ENCODE measurements around the gene FER.
"Not testable (repeated sequence)": the region's sequence is repeated elsewhere in the genome, so short reads cannot be mapped to it uniquely, and the experiment has no call there.

FER gene

GRCh38 chr5:108801776-108802175 is 54.1 kb downstream of the FER start:
- no peak for DNase-seq

DNA sequence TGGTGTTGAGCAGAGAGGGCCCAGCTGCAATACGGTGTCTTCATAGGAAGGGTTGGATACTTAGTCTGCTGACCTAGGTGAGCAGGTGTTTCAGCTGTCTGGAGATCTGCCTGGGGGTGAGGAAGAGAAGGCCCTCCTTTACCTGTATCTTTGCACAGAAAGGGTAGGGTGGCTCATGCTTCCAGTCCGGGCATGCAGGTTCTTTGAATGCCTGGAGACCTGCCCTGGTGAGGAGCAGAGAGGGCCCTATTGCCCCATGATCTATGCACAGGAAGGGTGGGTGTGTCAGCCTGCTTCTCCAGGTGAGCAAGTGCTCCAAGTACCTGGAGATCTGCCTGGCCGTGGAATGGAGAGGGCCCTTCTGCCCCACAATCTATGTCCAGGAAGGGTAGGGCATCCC is 63.0 kb downstream of the FER start:
- DNase-seq = no peak

DNA sequence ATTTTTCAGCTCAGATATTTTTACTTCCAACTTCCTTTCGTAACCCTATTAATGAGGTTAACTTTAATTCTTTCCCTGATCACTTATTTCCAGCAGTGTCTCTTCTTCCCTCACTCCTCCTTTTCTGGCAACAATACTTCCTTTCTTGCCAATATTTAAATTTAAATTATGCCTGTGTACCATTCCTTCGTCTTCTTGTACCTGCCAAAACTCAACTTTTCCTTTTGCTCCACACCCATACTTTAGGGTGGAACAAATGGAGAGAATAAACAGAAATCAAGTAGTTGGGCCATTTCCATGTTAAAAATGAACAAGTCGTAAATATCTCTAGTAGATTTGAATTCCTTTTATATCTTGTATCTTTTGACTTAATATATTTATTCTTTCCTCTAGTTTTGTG is 66.0 kb downstream of the FER start:
- no peak for DNase-seq

DNA sequence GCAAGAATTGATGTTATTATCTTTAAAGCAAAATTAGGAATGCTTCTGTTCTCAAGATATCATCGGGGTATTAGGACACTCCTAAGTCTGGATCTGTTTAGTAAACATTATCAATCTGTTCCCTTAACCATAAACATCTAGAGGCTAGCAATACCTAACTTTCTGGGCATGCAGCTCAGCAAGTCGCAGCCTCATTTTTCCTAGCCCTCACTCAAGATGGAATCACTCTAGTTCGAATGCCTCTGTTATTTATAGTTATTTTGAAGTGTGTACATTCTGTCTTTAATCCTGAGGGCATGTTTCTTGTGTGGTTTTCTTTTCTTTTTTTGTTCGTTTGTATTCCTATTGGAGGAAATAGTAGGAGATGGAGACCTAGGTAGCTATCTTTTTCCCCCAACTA is 66.9 kb downstream of the FER start:
- no peak for DNase-seq

GRCh38 chr5:108818613-108819272 is 71.0 kb downstream of the FER start:
- DNase-seq = peak; percentile 35

DNA sequence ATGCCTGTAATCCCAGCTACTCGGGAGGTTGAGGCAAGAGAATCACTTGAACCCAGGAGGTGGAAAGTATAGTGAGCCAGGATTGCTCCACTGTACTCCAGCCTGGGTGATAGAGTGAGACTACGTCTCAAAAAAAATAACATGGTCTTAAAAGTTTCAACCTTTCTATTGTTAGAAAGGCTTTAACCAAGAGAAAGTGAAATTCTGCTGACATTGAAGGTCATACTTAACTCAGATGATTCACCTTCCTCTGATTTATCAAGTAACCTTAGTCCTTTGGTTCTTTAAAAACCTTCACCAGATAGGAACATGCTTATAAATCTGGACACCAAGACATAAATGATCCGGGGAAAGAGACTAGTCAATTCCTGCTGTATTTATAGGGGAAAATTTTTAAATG is 73.3 kb downstream of the FER start:
- no peak for DNase-seq

DNA sequence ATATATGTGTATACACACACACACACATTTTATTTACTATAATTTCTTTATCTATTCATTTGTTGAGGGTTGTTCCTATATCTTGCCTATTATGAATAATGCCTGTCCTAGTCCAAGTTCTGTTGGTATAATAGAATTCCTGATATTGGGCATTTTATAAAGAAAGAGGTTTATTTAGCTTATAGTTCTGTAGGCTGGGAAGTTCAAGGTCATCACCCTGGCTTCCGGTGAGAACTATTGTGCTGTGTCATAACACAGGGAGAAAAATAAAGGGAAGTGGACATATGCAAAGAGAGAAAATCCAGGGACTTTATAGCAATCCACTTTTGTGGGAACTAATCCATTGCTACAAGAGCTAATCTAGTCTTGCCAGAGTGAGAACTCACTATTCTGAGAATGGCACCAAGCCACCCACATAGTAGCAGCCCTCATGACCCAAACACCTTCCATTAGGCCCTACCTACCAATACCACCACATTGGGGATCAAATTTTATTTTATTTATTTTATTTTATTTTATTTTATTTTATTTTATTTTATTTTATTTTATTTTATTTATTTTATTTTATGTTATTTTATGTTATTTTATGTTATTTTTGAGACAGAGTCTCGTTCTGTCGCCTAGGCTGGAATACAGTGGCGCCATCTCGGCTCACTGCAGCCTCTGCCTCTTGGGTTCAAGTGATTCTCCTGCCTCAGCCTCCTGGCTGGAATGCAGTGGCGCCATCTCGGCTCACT is 74.7 kb downstream of the FER start:
- DNase-seq = no peak

- DNase-seq = peak; percentile 54
These were observed 79.4 kb downstream of the FER start for GRCh38 chr5:108827131-108827530.

DNA sequence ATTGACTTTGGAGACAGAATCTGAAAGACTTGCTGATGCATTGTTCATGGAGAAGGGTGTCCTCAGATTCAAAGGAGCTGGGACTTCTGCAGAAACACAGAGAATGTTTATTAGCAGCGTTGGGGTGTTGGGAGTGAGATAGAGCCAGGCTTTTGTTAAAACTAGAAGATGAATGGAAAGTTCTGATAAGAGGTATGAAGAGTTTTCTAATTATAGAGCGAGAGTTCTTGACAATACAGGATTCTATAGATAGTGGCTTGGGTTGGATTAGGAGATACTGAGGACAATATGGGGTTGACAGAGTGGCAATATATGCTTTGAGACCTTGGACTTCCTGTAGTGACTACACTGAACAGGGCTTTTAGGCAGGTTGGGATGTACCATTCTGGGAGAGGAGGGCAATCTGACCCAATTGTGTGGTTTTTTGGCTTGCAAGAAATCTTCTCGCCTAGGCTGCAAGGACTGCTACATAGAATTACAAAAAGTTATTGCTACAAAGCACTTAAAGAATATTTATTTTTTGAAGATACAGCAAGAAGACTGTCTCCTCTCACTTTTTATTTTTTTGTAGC is 83.1 kb downstream of the FER start:
- peak; percentile 20 for DNase-seq

DNA sequence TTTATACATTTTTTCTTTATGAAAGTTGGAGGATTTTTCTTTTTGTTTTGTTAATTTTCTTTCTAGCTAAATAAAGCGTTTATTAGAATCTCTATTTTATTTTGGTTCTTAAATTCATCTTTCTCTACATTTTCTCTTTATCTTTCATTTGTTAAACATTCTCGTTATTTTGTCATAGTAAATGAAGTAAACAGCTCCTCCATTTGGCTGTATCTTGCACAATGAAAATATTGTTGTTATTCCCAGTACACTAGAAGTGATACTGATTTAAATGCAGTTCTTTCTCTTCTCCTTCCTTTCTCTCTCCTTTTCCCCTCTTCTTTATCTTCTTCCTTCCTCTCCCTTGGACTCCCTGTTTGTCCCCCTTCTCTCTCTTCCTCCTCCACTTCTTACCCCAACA is 88.8 kb downstream of the FER start:
- no peak for DNase-seq

DNA sequence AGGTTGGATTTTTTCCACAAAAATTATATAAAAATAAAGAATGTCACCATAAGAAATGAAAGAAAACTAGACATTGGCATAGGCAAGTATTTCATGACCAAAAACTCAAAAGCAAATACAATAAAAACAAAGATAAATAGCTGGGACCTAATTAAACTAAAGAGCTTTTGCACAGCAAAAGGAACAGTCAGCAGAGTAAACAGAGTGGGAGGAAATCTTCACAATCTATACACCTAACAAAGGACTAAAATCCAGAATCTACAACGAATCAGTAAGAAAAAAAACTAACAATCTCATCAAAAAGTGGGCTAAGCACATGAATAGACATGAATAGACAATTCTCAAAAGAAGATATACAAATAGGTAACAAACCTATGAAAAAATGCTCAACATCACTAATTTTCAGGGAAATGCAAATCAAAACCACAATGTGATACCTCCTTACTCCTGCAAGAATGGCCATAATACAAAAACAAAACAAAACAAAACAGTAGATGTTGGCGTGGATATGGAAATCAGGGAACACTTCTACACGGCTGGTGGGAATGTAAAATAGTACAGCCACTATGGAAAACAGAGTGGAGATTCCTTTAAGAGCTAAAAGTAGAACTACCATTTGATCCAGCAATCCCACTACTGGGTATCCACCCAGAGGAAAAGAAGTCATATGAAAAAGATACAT is 94.7 kb downstream of the FER start:
- not testable (repeated sequence) for DNase-seq

DNA sequence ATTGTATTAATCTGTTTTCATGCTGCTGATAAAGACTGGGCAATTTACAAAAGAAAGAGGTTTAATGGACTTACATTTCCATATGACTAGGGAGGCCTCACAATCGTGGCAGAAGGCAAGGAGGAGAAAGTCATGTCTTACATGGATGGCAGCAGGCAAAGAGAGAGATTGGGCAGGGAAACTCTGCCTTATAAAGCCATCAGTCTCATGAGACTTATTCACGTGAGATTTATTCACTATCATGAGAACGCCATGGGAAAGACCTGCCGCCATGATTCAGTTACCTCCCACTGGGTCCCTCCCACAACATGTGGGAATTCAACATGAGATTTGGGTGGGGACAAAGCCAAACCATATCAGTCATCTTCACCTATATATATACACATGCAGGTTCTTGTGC is 103.4 kb downstream of the FER start:
- not testable (repeated sequence) for DNase-seq

DNA sequence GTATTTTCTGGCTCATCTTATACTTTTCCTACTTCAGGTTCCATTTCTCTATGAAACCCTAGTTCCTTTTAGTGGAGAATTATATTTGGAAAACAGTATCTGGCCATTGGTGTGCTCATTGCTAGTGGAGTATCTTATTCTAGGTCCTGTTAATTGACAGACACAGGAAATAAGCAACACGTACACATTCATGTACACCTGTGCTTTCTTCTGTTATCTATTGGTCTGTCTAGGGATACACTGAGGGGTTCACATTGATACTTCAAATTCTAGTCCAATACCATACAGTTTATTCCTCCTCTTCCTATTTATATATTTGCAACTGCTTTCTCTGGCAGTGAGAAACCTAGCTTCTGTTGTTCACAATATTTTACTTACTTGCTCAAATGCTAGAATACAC is 110.2 kb downstream of the FER start:
- DNase-seq = no peak

DNA sequence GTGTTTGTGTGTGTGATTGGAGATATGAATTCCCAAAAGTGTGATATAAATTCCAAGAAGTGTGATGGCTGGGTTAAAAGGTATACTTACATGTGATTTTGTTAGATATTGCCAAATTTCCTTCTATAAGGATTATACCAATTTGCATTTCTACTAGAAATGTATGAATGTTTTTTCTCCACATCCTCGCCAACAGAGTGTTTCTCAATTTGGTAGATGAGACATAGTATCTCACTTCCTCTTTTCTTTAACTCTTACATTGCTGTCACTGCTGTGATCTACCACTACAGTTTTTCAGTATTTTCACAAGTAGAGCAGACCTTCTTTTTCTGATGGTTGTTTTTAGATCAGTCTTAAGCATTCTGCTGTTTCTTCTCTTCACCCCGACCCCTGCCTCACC is 111.3 kb downstream of the FER start:
- peak; percentile 30 for DNase-seq

GRCh38 chr5:108862211-108862610 is 114.5 kb downstream of the FER start:
- no peak for DNase-seq

- DNase-seq = not testable (repeated sequence)
These were observed 118.4 kb downstream of the FER start for GRCh38 chr5:108866097-108866496.

DNA sequence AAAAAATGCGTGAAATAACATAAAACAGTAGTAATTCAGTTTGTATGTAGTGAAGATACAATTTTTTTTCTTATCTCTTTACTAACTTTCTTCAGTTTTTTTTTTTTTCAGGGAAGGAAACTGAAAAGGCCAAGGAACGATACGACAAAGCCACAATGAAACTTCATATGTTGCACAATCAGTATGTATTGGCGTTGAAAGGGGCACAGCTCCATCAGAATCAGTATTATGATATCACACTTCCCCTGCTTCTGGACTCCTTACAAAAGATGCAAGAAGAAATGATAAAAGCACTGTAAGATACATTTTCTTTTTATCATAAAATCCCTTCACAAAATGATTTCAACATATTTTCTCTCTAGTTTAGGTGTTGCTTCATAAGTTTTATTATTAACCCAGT is 120.0 kb downstream of the FER start:
- DNase-seq = peak; percentile 6

GRCh38 chr5:108869066-108869465 is 121.4 kb downstream of the FER start:
- no peak for DNase-seq

- DNase-seq = no peak
These were observed 128.8 kb downstream of the FER start for GRCh38 chr5:108876451-108876850.

DNA sequence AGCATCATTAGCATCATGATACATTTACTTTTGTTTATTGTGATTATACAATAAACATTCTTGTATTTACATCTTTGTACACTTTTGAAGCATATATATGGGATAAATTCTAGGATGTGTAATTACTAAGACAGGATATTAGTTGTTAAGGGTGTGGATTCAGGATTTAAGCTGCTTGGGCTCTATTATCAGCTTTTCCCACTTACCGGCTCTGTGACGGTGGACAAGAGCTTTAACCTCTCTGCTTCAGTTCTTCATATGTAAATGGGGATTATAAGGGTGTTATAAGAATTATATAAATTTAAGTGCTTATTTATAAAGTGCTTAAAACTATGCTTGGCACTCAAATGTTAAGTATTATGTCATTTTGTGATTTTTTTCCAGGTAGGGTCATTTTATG is 131.1 kb downstream of the FER start:
- DNase-seq = no peak

DNA sequence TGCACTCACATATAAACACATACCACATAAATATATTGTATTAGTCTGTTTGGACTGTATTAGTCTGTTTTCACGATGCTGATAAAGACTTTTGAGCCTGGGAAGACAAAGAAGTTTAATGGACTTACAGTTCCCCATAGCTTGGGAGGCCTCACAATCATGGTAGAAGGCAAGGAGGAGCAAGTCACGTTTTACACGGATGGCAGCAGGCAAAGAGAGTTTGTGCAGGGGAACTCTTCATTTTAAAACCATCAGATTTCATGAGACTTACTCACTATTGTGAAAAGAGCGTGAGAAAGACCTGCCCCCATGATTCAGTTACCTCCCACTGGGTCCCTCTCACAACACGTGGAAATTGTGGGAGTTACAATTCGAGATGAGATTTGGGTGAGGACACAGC is 133.4 kb downstream of the FER start:
- DNase-seq = no peak

DNA sequence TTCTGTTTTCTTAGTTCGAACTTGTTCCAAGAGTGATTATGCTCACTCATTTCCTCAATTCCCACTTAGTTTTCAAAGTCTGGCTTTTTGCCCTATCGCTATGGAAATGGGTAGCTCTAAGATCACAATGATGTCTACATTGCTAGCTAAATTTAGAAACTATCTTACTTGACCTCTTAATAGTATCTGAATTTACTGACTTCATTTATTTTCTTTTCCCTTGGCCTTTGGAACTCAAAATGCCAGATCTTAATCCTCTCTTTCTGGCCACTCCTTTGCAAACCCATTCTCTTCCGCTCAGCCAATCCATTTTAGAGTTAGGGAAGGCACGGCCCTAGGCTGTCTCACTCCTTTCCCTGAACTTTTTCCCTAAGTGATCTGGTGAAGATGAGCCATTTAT is 137.0 kb downstream of the FER start:
- no peak for DNase-seq

DNA sequence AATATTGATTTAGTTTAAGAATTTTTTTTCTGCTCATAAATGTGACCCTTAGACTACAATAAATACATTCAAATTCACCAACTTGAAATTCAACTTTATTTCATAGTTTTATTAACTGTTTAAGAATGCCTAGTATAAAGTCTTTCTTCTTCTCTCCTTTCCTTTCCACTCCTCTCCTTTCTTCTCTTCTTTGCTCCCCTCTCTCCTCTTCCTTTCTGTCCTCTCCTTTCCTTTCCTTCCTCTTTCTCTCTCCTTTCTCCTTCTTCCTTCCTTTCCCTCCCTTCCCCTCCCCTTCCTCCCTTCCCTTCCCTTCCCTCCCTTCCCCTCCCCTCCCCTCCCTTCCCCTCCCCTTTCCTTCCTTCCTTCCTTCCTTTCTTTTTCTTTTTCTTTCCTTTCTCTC is 150.6 kb downstream of the FER start:
- no peak for DNase-seq

DNA sequence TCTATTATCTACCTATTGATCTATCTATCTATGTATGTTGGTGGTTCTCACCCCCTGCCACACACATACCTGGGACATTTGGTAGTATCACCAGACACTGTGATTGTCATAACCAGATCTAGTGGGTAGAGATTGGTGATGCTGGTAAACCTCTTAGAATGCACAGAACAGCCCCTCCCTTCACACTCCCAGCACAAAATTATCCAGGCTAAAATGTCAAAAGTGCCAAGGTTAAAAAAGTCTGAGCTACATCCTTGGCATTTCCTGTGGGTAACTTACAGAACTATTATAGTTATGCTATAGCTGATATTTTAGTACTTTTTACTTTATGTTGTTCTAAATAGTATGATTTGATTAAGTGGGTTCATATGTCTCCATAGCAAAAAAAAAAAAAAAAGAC is 151.0 kb downstream of the FER start:
- no peak for DNase-seq

Measured in hematopoietic multipotent progenitor cell treated with erythropoietin and hydrocortisone succinate and interleukin-3 and kit ligand, for 8 days (in vitro differentiated cells).